HG03439 (cell line): Measurements from ENCODE around the gene NOL6.
"Not testable (repeated sequence)": the region's sequence is repeated elsewhere in the genome, so short reads cannot be mapped to it uniquely, and the experiment has no call there.

Experiments
- ATAC-seq: cut with Tn5 transposase; IDR thresholded peaks from one replicate; pipeline ENCODE4 v1.9.1; 2021; ENCODE audit warnings: mild to moderate bottlenecking, moderate library complexity; ENCODE audit not compliant: unreplicated experiment

NOL6 gene

GRCh38 chr9:33435821-33436277, 37.9 kb downstream of the NOL6 start:
- ATAC-seq: no peak

DNA sequence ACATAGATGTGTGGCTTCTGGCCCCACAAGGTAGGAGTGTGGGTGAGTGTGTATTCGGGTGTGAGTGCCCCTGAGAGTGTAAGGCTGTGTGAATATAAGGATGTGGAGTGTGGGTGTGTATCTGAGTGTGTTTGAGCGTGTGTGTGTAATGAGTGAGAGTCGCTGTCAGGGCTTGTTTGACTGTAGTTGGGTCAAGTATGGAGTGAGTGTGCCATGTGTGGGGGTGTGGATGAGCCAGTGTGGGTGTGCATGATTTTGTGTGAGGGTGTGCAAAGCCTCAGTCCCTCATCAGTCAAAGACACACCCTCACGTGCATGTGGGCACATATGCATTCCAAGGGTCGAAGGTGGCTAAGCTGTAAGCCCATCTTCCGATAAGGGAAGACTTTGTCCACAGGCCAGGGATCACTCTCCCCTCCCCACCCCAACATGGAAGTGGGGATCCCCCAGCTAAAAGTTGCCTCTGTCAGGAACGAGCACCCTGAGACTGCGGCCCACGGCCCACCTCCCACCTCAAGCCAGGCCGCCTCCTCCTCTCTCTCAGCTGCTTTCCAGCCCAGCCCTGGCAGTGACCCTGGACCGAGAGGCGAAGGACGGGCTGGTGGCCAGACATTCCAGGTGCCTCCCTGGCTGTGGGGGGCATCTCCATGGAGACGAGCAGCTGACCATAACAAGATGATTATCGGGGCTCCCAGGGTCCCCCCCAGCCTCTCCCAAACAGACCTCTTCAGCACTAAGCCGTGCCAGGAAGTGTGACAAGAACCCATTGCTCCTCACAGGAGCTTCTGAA, 39.2 kb downstream of the NOL6 start:
- no peak for ATAC-seq

- ATAC-seq: no peak
Observed at GRCh38 chr9:33433871-33434270, 39.9 kb downstream of the NOL6 start.

- no peak for ATAC-seq
Observed at GRCh38 chr9:33431420-33431819, 42.3 kb downstream of the NOL6 start.

GRCh38 chr9:33430942-33431341, 42.8 kb downstream of the NOL6 start:
- ATAC-seq: no peak

DNA sequence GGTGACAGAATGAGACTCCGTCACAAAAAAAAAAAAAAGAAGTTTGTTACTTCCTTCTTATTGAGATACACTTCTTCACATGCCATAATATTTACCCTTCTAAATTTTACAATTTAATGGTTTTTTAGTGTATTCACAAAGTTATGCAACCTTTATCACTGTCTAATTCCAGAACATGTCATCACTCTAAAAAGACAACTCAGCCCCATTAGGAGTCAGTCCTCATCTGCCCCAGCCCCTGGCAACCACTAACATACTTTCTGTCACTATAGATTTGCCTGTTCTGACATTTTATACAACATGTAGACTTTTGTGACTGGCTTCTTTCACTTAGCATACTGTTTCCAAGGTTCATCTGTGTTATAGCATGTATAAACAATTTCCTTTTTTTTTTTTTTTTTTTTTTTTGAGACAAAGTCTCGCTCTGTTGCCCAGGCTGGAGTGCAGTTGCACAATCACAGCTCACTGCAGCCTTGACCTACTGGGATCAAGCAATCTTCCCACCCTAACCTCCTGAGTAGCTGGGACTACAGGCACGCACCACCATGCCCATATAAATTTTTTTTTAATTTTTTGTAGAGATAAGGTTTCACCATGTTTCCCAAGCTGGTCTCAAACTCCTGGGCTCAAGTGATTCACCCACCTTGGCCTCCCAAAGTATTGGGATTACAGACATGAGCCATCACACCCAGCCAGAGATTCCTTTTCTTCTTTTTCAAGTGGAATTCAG, 44.3 kb downstream of the NOL6 start:
- no peak for ATAC-seq

DNA sequence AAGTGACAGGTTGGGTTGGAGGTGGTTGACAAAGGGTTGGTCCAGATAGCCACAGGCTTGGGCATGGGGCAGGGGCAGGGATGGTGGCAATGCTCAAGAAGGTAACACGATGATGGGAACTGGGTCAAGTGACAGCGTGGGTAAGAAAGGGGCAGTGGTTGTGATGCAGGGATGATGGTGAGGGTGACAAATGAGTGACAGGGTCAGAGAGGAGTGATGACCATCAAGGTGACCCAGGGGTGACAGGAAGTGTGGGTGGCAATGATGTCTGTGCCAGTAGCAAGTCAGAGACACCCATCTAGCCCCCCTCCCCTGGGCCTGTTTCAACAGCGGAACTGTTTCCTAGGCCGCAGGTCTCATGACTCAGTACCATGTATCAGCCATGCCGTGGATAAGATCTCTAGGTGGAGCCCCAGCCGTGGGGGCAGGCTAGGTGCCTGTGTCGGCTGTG, 46.9 kb downstream of the NOL6 start:
- ATAC-seq: no peak

- ATAC-seq: no peak
Observed at GRCh38 chr9:33425128-33425533, 48.6 kb downstream of the NOL6 start.

GRCh38 chr9:33424492-33424891, 49.2 kb downstream of the NOL6 start:
- ATAC-seq: not testable (repeated sequence)

DNA sequence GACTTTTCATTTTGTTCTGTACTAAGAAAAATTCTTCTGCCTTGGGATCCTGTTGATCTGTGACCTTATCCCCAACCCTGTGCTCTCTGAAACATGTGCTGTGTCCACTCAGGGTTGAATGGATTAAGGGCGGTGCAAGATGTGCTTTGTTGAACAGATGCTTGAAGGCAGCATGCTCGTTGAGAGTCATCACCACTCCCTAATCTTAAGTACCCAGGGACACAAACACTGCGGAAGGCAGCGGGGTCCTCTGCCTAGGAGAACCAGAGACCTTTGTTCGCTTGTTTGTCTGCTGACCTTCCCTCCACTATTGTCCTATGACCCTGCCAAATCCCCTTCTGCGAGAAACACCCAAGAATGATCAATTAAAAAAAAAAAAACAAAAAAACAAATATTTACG, 49.7 kb downstream of the NOL6 start:
- not testable (repeated sequence) for ATAC-seq

GRCh38 chr9:33419708-33420303, 53.9 kb downstream of the NOL6 start:
- ATAC-seq: no peak

GRCh38 chr9:33418090-33418489, 55.6 kb downstream of the NOL6 start:
- ATAC-seq: no peak

DNA sequence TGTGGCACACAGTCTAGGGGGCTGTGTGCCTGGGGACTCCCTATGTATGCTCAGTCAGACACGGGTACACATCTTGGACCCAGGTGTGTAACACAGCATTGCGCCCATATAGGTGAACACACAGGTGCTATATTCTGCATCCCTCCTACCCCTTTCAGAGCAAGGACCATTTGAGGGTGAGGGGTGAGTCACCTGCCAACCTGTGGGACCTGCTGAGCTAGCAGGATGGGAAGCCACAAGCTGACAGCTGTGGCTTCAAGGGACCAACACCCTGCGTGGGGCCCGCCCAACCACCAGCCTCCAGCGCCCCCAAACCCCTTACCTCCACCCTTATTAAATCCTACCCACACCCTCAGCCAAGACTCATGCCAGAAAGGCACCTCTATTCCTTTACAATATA, 56.7 kb downstream of the NOL6 start:
- ATAC-seq: no peak

- peak; percentile 47 for ATAC-seq
Observed at GRCh38 chr9:33415501-33416038, 58.2 kb downstream of the NOL6 start.

DNA sequence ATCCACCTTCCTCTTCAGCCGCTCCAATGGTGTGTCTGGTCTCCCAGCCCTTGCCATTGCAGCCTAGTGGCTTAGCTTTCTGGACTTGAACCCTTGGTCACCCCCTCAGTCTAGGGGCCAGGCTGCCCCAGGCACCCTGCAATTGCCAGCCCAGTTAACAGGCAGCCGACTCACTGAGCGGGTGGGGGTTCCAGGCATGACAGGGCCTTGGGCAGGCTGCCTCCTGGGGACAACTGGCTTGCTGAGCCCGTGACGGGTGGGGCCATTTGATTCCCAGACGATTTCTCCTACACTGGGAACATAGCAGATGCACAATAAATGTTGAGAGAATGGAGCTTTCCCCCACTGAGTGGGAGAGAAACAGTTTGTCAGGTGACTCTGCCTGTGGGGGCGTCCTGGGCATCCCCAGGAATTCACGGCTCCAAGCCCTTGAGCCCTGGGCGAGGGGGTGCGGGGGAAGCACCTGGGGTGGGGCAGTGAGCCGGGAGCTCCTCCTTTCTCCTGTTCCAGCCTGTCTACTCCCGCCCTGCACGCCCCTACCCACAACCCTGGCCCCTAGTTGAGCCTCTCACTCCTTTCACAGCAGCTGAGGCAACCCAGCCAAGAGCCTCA, 58.7 kb downstream of the NOL6 start:
- peak; percentile 15 for ATAC-seq

DNA sequence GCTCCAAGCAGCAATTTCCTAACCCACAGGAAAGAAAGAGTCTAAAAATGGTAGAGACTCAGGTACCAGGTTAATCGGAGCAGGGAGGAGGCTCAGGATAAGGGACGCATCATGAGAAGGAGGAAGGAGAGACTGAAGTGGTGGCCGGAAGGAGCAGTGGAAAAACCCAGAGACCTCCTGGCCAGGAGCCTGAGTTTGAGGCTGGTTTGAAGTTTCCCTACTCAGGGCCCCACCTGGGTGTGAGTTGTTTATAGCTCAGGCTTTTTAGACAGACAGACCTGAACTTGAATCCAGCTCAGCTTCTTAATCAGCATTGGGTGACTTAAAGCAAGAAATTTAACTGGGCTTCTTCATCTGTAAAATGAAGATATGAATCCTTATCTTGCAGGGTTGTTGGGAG, 59.5 kb downstream of the NOL6 start:
- ATAC-seq: no peak
